Measurements from ENCODE around the gene RAC2. TPM values are rescaled to one million over a fixed set of nuclear protein-coding genes. Genes with fewer than 3 reads are reported as not detected.

The RAC2 gene
- total and polyA plus RNA-seq, 11 donors = 1.3 to 60.5 (median 3.8) TPM

GRCh38 chr22:37260155-37260795 lies 16.2 kb upstream of the RAC2 start:
- peaks cover 0 to 17% (median 12%) of the 10 kb centered on the region in 12 donors for H3K9me3 ChIP-seq
- DNase-seq (no peak), ATAC-seq (peak in 1 of 4 donors; percentile 12)
- peaks cover 0 to 21% (median 2%) of the 10 kb centered on the region in 12 donors for H3K4me1 ChIP-seq
- WGBS, 4 donors = 47 to 63% (median 54%) methylated on average over 10 to 15 of the region's 15 CpGs
- H3K36me3 ChIP-seq = no peaks in the 10 kb centered on the region
- H3K27me3 ChIP-seq = peaks cover 5 to 76% (median 27%) of the 10 kb centered on the region in 9 donors
- no peak overlapping the region for H3K27ac ChIP-seq
- no peak for TF ChIP-seq POLR2A (IDR thresholded peaks at IDR 0.05)
- TF ChIP-seq, protein P1, sequence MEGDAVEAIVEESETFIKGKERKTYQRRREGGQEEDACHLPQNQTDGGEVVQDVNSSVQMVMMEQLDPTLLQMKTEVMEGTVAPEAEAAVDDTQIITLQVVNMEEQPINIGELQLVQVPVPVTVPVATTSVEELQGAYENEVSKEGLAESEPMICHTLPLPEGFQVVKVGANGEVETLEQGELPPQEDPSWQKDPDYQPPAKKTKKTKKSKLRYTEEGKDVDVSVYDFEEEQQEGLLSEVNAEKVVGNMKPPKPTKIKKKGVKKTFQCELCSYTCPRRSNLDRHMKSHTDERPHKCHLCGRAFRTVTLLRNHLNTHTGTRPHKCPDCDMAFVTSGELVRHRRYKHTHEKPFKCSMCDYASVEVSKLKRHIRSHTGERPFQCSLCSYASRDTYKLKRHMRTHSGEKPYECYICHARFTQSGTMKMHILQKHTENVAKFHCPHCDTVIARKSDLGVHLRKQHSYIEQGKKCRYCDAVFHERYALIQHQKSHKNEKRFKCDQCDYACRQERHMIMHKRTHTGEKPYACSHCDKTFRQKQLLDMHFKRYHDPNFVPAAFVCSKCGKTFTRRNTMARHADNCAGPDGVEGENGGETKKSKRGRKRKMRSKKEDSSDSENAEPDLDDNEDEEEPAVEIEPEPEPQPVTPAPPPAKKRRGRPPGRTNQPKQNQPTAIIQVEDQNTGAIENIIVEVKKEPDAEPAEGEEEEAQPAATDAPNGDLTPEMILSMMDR (IDR thresholded peaks at IDR 0.05) = no peak
- no peak overlapping the region for H3K4me3 ChIP-seq
- intact Hi-C loops (cut with DNase I) = loop anchor here in 4 of 10 donors (5.0 to 10.0 kb wide), 3 partner anchors 95 to 713 kb away; no protein-coding TSS in a partner anchor

- DNase-seq (no peak), ATAC-seq (peak in 1 of 4 donors; percentile 36)
- no peaks in the 10 kb centered on the region for H3K36me3 ChIP-seq
- peaks cover 0 to 21% (median 2%) of the 10 kb centered on the region in 12 donors for H3K4me1 ChIP-seq
- H3K9me3 ChIP-seq = peaks cover 0 to 12% (median 9%) of the 10 kb centered on the region in 12 donors
- H3K27ac ChIP-seq = no peak overlapping the region
- 5 to 7% (median 6%) methylated on average over 23 of the region's 23 CpGs for WGBS, 4 donors
- intact Hi-C loops (cut with DNase I) = loop anchor here in 4 of 10 donors (5.0 to 10.0 kb wide), 3 partner anchors 95 to 712 kb away; no protein-coding TSS in a partner anchor
- no peak overlapping the region for H3K4me3 ChIP-seq
- no peak for TF ChIP-seq POLR2A (IDR thresholded peaks at IDR 0.05)
- TF ChIP-seq, protein P1 (IDR thresholded peaks at IDR 0.05) = peak in 8 of 12 donors; percentile 17 to 48 (median 28)
- peaks cover 11 to 82% (median 28%) of the 10 kb centered on the region in 9 donors for H3K27me3 ChIP-seq
Observed at GRCh38 chr22:37259540-37260029, 15.5 kb upstream of the RAC2 start.

- no peak overlapping the region for H3K27ac ChIP-seq
- ATAC-seq (no peak), DNase-seq (no peak)
- 71 to 80% (median 74%) methylated on average over 14 of the region's 14 CpGs for whole genome bisulfite sequencing, 4 donors
- H3K36me3 ChIP-seq = no peaks in the 10 kb centered on the region
- TF ChIP-seq POLR2A (IDR thresholded peaks at IDR 0.05) = no peak
- TF ChIP-seq, protein P1 (IDR thresholded peaks at IDR 0.05) = no peak
- intact Hi-C loops (cut with DNase I) = no loop called here
- peaks cover 11 to 90% (median 28%) of the 10 kb centered on the region in 9 donors for H3K27me3 ChIP-seq
- peaks cover 0 to 21% (median 2%) of the 10 kb centered on the region in 12 donors for H3K4me1 ChIP-seq
- H3K9me3 ChIP-seq = peaks cover 0 to 5% (median 2%) of the 10 kb centered on the region in 12 donors
- no peak overlapping the region for H3K4me3 ChIP-seq
Observed at GRCh38 chr22:37258753-37259401, 14.8 kb upstream of the RAC2 start.
